PC-3 (cell line): ENCODE measurements around the gene ZNF467.

Experiments used
- EZH2 ChIP-seq: fragments of 300-600 bp; sonication (generic); IDR thresholded peaks from one replicate; pipeline ENCODE4 v1.6.1; 2017; ENCODE audit warnings: antibody characterized with exemption, mild to moderate bottlenecking, low read length; ENCODE audit not compliant: unreplicated experiment
- EZH2phosphoT487 ChIP-seq: fragments of 300-600 bp; sonication (generic); IDR thresholded peaks from 2 replicates; pipeline ENCODE4 v1.6.1; 2018; ENCODE audit warnings: mild to moderate bottlenecking, antibody characterized with exemption, low read length, borderline replicate concordance
- TF ChIP-seq, protein P1 (sequence below): fragments of 300-600 bp; sonication (generic); conservative IDR thresholded peaks from 2 replicates; pipeline ENCODE4 v1.5.1; 2017; ENCODE audit warnings: antibody characterized with exemption, low read depth, mild to moderate bottlenecking, low read length

DNA sequence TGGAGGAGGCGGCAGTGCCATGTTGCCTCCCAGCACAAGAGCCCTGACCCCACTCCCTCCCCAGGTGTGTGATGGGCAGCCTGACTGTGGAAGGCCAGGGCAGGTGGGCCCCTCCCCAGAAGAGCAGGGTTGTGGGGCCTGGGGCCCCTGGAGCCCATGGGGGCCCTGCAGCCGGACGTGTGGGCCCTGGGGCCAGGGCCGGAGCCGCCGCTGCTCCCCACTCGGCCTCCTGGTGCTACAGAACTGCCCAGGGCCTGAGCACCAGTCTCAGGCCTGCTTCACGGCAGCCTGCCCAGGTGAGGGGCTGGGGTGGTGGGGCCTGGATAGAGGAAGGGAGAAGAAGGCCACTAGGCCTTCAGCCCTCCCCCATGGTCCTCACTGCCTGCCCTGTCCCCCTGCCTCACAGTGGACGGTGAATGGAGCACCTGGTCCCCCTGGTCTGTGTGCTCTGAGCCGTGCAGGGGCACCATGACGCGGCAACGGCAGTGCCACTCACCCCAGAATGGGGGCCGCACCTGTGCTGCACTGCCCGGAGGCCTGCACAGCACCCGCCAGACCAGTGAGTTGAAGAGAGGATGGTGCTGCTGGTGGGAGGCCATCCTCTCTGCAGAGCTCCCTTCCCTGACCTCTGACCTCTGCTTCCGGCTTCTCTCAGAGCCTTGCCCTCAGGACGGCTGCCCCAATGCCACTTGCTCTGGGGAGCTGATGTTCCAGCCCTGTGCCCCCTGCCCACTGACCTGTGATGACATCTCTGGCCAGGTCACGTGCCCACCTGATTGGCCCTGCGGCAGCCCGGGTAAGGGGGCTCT, 18.2 kb upstream of the ZNF467 start:
- TF ChIP-seq, protein P1, sequence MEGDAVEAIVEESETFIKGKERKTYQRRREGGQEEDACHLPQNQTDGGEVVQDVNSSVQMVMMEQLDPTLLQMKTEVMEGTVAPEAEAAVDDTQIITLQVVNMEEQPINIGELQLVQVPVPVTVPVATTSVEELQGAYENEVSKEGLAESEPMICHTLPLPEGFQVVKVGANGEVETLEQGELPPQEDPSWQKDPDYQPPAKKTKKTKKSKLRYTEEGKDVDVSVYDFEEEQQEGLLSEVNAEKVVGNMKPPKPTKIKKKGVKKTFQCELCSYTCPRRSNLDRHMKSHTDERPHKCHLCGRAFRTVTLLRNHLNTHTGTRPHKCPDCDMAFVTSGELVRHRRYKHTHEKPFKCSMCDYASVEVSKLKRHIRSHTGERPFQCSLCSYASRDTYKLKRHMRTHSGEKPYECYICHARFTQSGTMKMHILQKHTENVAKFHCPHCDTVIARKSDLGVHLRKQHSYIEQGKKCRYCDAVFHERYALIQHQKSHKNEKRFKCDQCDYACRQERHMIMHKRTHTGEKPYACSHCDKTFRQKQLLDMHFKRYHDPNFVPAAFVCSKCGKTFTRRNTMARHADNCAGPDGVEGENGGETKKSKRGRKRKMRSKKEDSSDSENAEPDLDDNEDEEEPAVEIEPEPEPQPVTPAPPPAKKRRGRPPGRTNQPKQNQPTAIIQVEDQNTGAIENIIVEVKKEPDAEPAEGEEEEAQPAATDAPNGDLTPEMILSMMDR: no peak
- no peak for TF ChIP-seq EZH2
- no peak for TF ChIP-seq EZH2phosphoT487
